GM12878 (cell line): ENCODE data around the gene NHS. TPM values are rescaled to one million over a fixed set of nuclear protein-coding genes. Genes with fewer than 3 reads are reported as not detected.

ENCODE experiments used
- ATAC-seq: fragments of 200-7000 bp; cut with Tn5 transposase; 3 replicates; pipeline ENCODE4 v1.9.1; 2020; ENCODE audit warnings: mild to moderate bottlenecking, moderate library complexity
- BruUV-seq: library from RNA; stranded (reverse); fragments of 400-500 nt; replicated peaks from 2 replicates; lab custom pipeline; 2021; lab: Mats Ljungman, UMichigan
- CTCF ChIA-PET: fragments of 300-600 bp; sonication (Branson Sonifier 250); formaldehyde crosslinking; extraction: SDS; loops from one replicate; lab custom pipeline; 2021; ENCODE audit warnings: inconsistent platforms; lab: Yijun Ruan, JAX
- POLR2A ChIA-PET: fragments of 350-600 bp; formaldehyde crosslinking; extraction: SDS; loops from one replicate; lab custom pipeline; 2021; ENCODE audit warnings: inconsistent platforms; lab: Charles Lee
- RAD21 ChIA-PET: fragments of 300-600 bp; sonication (Branson Sonifier 250); formaldehyde crosslinking; loops from one replicate; lab custom pipeline; 2023; ENCODE audit warnings: antibody characterized with exemption; ENCODE audit not compliant: unreplicated experiment; lab: Charles Lee
- SMC1A ChIA-PET: fragments of 300-600 bp; sonication (Branson Sonifier 250); formaldehyde crosslinking; loops from one replicate; lab custom pipeline; 2023; ENCODE audit not compliant: unreplicated experiment, uncharacterized antibody; lab: Charles Lee
- DNase-seq: peaks from one replicate; pipeline ENCODE4 v3.0.0-alpha.2; 2011; ENCODE audit warnings: low read depth, low spot score
- FAIRE-seq: peaks from 3 replicates; lab custom pipeline; 2011; peaks lifted over from hg19 to GRCh38; lab: Jason Lieb, UNC
- H2AFZ ChIP-seq: 2 replicates; pipeline ENCODE4 v1.6.0; 2011; ENCODE audit warnings: low read depth, low read length, control low read depth; ENCODE audit not compliant: control insufficient read depth
- H3K27ac ChIP-seq: 2 replicates; pipeline ENCODE4 v1.5.1; 2011; ENCODE audit warnings: control low read depth; ENCODE audit not compliant: control insufficient read depth, insufficient read depth
- H3K27me3 ChIP-seq, 2 experiments: replicated peaks in 1 of 2; 2 replicates each; pipeline versions ENCODE4 v1.6.0 to v1.6.1; 2011; ENCODE audit warnings: low read length in 1 of 2; ENCODE audit not compliant: control insufficient read depth in 2 of 2, insufficient read depth in 2 of 2
- H3K36me3 ChIP-seq, 2 experiments: 2 replicates each; pipeline ENCODE4 v1.5.1; 2011; ENCODE audit warnings: low read length in 1 of 2; ENCODE audit not compliant: control insufficient read depth in 2 of 2, insufficient read depth in 2 of 2
- H3K4me1 ChIP-seq: 2 replicates; pipeline ENCODE4 v1.6.1; 2011; ENCODE audit warnings: mild to moderate bottlenecking, low read length, moderate library complexity, mixed read lengths; ENCODE audit not compliant: control insufficient read depth, insufficient read depth
- H3K4me2 ChIP-seq: 2 replicates; pipeline ENCODE4 v1.6.0; 2011; ENCODE audit warnings: control low read depth; ENCODE audit not compliant: control insufficient read depth, insufficient read depth
- H3K4me3 ChIP-seq: fragments of 200-600 bp; sonication (generic); 2 replicates; pipeline ENCODE4 v1.5.1; 2016
- H3K79me2 ChIP-seq: 2 replicates; pipeline ENCODE4 v1.6.0; 2011; ENCODE audit warnings: low read length; ENCODE audit not compliant: control insufficient read depth, insufficient read depth
- H3K9ac ChIP-seq: 2 replicates; pipeline ENCODE4 v1.8.0; 2011; ENCODE audit warnings: low read length, control low read depth, mixed read lengths; ENCODE audit not compliant: control insufficient read depth, insufficient read depth
- H3K9me3 ChIP-seq: replicated peaks from 3 replicates; pipeline ENCODE4 v1.5.1; 2011; ENCODE audit warnings: mild to moderate bottlenecking, low read length; ENCODE audit not compliant: control insufficient read depth, insufficient read depth
- H4K20me1 ChIP-seq: 2 replicates; pipeline ENCODE4 v1.6.0; 2011; ENCODE audit not compliant: control insufficient read depth, insufficient read depth
- BCL3 ChIP-seq: IDR thresholded peaks from 2 replicates; pipeline ENCODE4 v1.6.1; 2011; ENCODE audit warnings: borderline replicate concordance, low read depth, mild to moderate bottlenecking, moderate library complexity, low read length; ENCODE audit not compliant: insufficient read depth, poor library complexity, severe bottlenecking
- IRF5 ChIP-seq: fragments of 450-650 bp; IDR thresholded peaks from 2 replicates; pipeline ENCODE4 v1.6.1; 2017; ENCODE audit warnings: borderline replicate concordance
- RB1 ChIP-seq: fragments of 450-650 bp; formaldehyde crosslinking; IDR thresholded peaks from 2 replicates; pipeline ENCODE4 v1.6.1; 2017; ENCODE audit warnings: mild to moderate bottlenecking, borderline replicate concordance
- SKIL ChIP-seq: fragments of 450-650 bp; IDR thresholded peaks from 2 replicates; pipeline ENCODE4 v1.6.1; 2017; ENCODE audit warnings: mild to moderate bottlenecking, low read depth, inconsistent platforms; ENCODE audit not compliant: poor library complexity, severe bottlenecking
- USF1 ChIP-seq: IDR thresholded peaks from 2 replicates; pipeline ENCODE4 v1.6.1; 2011; ENCODE audit warnings: borderline replicate concordance, low read depth, mild to moderate bottlenecking, moderate library complexity, mixed read lengths, low read length; ENCODE audit not compliant: insufficient read depth; ENCODE audit errors: extremely low read length
- YBX1 ChIP-seq: fragments of 450-650 bp; IDR thresholded peaks from 2 replicates; pipeline ENCODE4 v1.6.1; 2016; ENCODE audit warnings: antibody characterized with exemption
- ZNF622 ChIP-seq: fragments of 450-650 bp; IDR thresholded peaks from 2 replicates; pipeline ENCODE4 v1.6.1; 2017; ENCODE audit warnings: mild to moderate bottlenecking, inconsistent platforms
- WGBS: methylation state at CpG from one replicate; pipeline ENCODE4 v1.1.6; 2016; ENCODE audit warnings: low lambda C conversion rate; ENCODE audit not compliant: insufficient replicate concordance, insufficient coverage; ENCODE audit errors: missing lambda C conversion rate; 5-methylcytosine and 5-hydroxymethylcytosine counted together
- in situ Hi-C: fragments of 300-500 bp; cut with MboI; formaldehyde crosslinking; loops from 9 replicates; pipeline ENCODE4 v1.14.3; 2018; ENCODE audit warnings: mixed read lengths
- intact Hi-C: fragments of 100-400 bp; cut with micrococcal nuclease; formaldehyde crosslinking; loops from one replicate; pipeline ENCODE4 v1.14.2; 2022; ENCODE audit not compliant: unreplicated experiment
- polyA plus RNA-seq, 11 experiments: library from polyadenylated mRNA; depleted of rRNA in 4 of 11; unstranded in 6 of 11; stranded (reverse) in 5 of 11; fragments of >200 nt; fragmentation: Nextera tagmentation in 4 of 11; fragmentation: Illumina TruSeq in 1 of 11; extraction: Ambion mirVana in 4 of 11; extraction: Trizol in 1 of 11; gene quantifications; 1 replicate in 1 of 11; 2 replicates in 10 of 11; pipeline versions ENCODE4 v1.2.1 to v1.2.3, GENCODE V29; 2011 to 2016; ENCODE audit warnings: inconsistent platforms in 2 of 11, missing spikeins in 2 of 11, low read depth in 1 of 11
- total RNA-seq, 4 experiments: library from RNA; depleted of rRNA in 3 of 4; stranded (reverse); fragments of >200 nt in 3 of 4; fragmentation: Illumina TruSeq in 1 of 4; extraction: Trizol in 1 of 4; gene quantifications; 2 replicates each; pipeline versions ENCODE4 v1.2.1 to v1.2.3, GENCODE V29; 2013 to 2021

NHS gene
- total and polyA plus RNA-seq, 10 of the 15 experiments (the other 5 are each of a cell fraction or from before 2014, with no cell fraction given), result under 0.01 to 0.07 (median 0.03) TPM; not detected in 7

- TF ChIP-seq BCL3, result no peak
Measured at GRCh38 chrX:17738737-17739535, 363.9 kb downstream of the NHS start (continued).

- no peak overlapping the region for H3K4me2 ChIP-seq
- CTCF ChIA-PET, result interaction anchor here (0.6 to 1.2 kb wide), 3 partner anchors 11 to 222 kb away, joined by 3 to 4 read pairs (median 3); no protein-coding TSS in a partner anchor
- H3K4me1 ChIP-seq, result no peaks in the 10 kb centered on the region
- intact Hi-C loops (no loop called here), in situ Hi-C loops (no loop called here)
- no peaks in the 10 kb centered on the region for H4K20me1 ChIP-seq
- WGBS, result 62% methylated on average over 11 of the region's 11 CpGs
- DNase-seq, result no peak
- H3K4me3 ChIP-seq, result no peak overlapping the region
- no peaks in the 10 kb centered on the region for H3K9me3 ChIP-seq
- H3K27me3 ChIP-seq, result no peaks in the 10 kb centered on the region
- SMC1A ChIA-PET, result no interaction called here
- POLR2A ChIA-PET, result no interaction called here
- no peaks in the 10 kb centered on the region; the same call in 1 of the 2 replicates for H3K79me2 ChIP-seq
- BruUV-seq, result no TSS peak
- RAD21 ChIA-PET, result no interaction called here
- no peak for TF ChIP-seq ZNF622
- no peak for TF ChIP-seq YBX1
- TF ChIP-seq RB1, result no peak
- no peak for TF ChIP-seq SKIL
- TF ChIP-seq USF1, result no peak
- TF ChIP-seq IRF5, result no peak
- H2AFZ ChIP-seq, result no peak overlapping the region
- H3K27ac ChIP-seq, result no peak overlapping the region
- no peaks in the 10 kb centered on the region for H3K36me3 ChIP-seq
- FAIRE-seq, result no peak
- H3K9ac ChIP-seq, result no peak overlapping the region
- no peak for ATAC-seq
Measured at GRCh38 chrX:17740137-17741122, 365.4 kb downstream of the NHS start.
